ENCODE data around the gene ZNF423. TPM values are rescaled to one million over a fixed set of nuclear protein-coding genes. Genes with fewer than 3 reads are reported as not detected.

The ZNF423 gene
- total and polyA plus RNA-seq, 2 of the 13 experiments (the other 11 are each of a cell fraction or from before 2014, with no cell fraction given), result 0.07 to 0.31 TPM

DNA sequence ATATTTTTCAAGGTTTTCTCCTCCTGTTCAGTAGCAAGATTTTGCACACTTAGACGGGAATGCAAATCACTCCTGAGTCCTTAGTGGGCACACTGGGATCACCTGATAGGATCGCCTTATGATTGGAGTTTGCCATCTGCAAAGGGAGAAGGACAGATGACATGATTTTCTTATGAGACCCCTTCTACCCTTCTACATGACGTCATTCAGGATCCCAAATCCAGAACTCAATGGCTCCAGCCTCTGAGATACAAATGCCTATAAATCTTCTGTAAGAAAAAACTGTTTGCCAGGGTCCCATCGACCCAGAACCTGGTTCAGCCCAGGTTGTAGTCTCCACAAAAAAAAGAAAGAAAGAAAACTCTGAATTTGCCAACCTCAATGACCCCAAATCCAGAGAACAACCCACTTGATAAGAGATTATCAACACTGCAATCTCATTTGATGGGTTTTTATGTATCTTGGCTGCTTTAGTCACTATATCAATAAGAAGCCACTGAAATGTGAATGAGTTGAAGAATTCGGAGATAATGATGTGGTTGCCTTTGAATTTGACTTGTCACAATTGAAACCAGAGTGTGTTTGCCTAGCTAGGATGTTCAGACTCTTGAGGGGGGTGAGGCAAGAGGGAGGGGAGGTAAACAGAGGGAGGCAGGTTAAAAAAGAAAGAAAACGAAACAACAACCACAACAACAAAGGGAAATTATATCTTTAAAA is 6.7 kb downstream of the ZNF423 start (continued):
- TF ChIP-seq, protein P1, sequence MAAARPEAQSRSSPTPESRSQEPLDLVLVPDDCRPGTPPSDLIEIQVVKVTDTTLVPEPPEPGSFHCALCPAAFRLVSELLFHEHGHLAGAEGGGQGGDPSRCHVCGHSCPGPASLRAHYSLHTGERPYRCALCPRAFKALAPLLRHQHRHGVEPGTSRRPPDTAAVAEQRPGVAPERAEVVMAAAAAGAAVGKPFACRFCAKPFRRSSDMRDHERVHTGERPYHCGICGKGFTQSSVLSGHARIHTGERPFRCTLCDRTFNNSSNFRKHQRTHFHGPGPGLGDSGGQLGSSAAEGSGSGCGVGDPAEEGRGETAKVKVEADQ (CRISPR knock-in tag; IDR thresholded peaks at IDR 0.05; ENCODE audit: borderline replicate concordance), result no peak
- TF ChIP-seq ATF7 (IDR thresholded peaks at IDR 0.05) (peak; percentile 99), ATF7 (CRISPR knock-in tag; IDR thresholded peaks at IDR 0.05) (no peak), EP300 (IDR thresholded peaks at IDR 0.05; ENCODE audit: low read depth in 2 of 2, low read length in 2 of 2) (no peak), EP300 (CRISPR knock-in tag; IDR thresholded peaks at IDR 0.05; ENCODE audit: borderline replicate concordance) (no peak), ZNF510 (CRISPR knock-in tag; IDR thresholded peaks at IDR 0.05; ENCODE audit: low read depth) (no peak), ZNF549 (CRISPR knock-in tag; IDR thresholded peaks at IDR 0.05) (no peak), ATF7-NPFF (CRISPR knock-in tag; IDR thresholded peaks at IDR 0.05; ENCODE audit: low read depth) (no peak)

DNA sequence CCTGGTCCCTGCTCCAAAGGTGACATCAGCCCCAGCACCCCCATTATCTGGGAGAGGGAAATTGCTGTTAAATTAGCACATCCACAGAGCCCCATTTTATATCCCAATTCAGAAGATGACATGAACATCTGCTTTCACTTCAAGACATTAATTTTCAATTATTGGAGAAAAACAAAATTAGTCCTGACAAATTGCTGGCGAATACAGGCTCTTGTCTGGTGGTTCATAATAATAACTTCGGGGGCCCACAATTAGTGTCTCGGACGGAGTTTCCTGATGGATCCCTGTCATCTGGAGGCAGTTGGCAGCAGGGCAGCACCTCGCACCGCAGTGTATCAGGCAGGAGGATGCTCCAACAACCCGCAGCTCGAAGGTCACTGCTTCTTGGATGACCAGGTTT is 7.4 kb downstream of the ZNF423 start:
- no peaks in the 10 kb centered on the region for H4K20me1 ChIP-seq (ENCODE audit: insufficient read depth, low read length)
- no peak for DNase-seq (ENCODE audit: low spot score)
- no peak for FAIRE-seq
- H3K27me3 ChIP-seq (ENCODE audit: control insufficient read depth in 1 of 2, insufficient read depth in 2 of 2, low read length in 2 of 2), result peaks cover 7 to 67% of the 10 kb centered on the region in 2 experiments
- H3K36me3 ChIP-seq (replicated peaks in 1 of 2; ENCODE audit: control insufficient read depth in 1 of 2, insufficient read depth in 2 of 2, low read length in 2 of 2), result no peaks in the 10 kb centered on the region
- H3K4me1 ChIP-seq (ENCODE audit: insufficient read depth, low read length), result no peaks in the 10 kb centered on the region
- no peaks in the 10 kb centered on the region for H3K9me3 ChIP-seq (ENCODE audit: low read length)
- ATAC-seq, result no peak
- POLR2A ChIA-PET, result no interaction called here
- H3K27ac ChIP-seq (ENCODE audit: extremely low read length, insufficient read depth, low read length), result no peak overlapping the region
- in situ Hi-C loops (cut with HindIII; ENCODE audit: extremely low pct_ligation_motif_present, low pct_unique_long_range_greater_than_20kb), result no loop called here
- CTCF ChIA-PET (ENCODE audit: low intra/inter-chr PET ratio, low total read pairs), result no interaction called here
- H3K9ac ChIP-seq (ENCODE audit: insufficient read depth, low read depth, low read length), result no peak overlapping the region
- intact Hi-C loops (cut with micrococcal nuclease; ENCODE audit: unreplicated experiment), result no loop called here
- no peak overlapping the region for H3K4me3 ChIP-seq (replicated peaks in 1 of 3; ENCODE audit: insufficient read depth in 1 of 3, low read depth in 2 of 3, low read length in 3 of 3)
- no TSS peak for BruUV-seq (replicated peaks)
- H3K4me2 ChIP-seq (ENCODE audit: low read depth, low read length), result no peak overlapping the region
- no peaks in the 10 kb centered on the region for H3K79me2 ChIP-seq (ENCODE audit: insufficient read depth, low read length)
- no peak overlapping the region for H2AFZ ChIP-seq (ENCODE audit: low read length)
- 39% methylated on average over 7 of the region's 8 CpGs for WGBS (ENCODE audit: low lambda C conversion rate)
- TF ChIP-seq AKAP8 (CRISPR knock-in tag; IDR thresholded peaks at IDR 0.05) (no peak), ZSCAN20 (CRISPR knock-in tag; IDR thresholded peaks at IDR 0.05; ENCODE audit: borderline replicate concordance) (no peak), HNF4A (CRISPR knock-in tag; IDR thresholded peaks at IDR 0.05) (no peak), HOXA3 (CRISPR knock-in tag; IDR thresholded peaks at IDR 0.05) (no peak), RBM39 (IDR thresholded peaks at IDR 0.05; ENCODE audit: low read depth, low read length, poor library complexity, severe bottlenecking) (no peak), ZNF709 (CRISPR knock-in tag; IDR thresholded peaks at IDR 0.05) (no peak)
- TF ChIP-seq, protein P2, sequence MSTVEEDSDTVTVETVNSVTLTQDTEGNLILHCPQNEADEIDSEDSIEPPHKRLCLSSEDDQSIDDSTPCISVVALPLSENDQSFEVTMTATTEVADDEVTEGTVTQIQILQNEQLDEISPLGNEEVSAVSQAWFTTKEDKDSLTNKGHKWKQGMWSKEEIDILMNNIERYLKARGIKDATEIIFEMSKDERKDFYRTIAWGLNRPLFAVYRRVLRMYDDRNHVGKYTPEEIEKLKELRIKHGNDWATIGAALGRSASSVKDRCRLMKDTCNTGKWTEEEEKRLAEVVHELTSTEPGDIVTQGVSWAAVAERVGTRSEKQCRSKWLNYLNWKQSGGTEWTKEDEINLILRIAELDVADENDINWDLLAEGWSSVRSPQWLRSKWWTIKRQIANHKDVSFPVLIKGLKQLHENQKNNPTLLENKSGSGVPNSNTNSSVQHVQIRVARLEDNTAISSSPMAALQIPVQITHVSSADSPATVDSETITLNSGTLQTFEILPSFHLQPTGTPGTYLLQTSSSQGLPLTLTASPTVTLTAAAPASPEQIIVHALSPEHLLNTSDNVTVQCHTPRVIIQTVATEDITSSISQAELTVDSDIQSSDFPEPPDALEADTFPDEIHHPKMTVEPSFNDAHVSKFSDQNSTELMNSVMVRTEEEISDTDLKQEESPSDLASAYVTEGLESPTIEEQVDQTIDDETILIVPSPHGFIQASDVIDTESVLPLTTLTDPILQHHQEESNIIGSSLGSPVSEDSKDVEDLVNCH (CRISPR knock-in tag; IDR thresholded peaks at IDR 0.05), result no peak
- TF ChIP-seq, protein P3, sequence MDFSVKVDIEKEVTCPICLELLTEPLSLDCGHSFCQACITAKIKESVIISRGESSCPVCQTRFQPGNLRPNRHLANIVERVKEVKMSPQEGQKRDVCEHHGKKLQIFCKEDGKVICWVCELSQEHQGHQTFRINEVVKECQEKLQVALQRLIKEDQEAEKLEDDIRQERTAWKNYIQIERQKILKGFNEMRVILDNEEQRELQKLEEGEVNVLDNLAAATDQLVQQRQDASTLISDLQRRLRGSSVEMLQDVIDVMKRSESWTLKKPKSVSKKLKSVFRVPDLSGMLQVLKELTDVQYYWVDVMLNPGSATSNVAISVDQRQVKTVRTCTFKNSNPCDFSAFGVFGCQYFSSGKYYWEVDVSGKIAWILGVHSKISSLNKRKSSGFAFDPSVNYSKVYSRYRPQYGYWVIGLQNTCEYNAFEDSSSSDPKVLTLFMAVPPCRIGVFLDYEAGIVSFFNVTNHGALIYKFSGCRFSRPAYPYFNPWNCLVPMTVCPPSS (IDR thresholded peaks at IDR 0.05), result no peak

Data from HepG2 (cell line).